SHP77 treated with DMSO at 0.1 percent for 48 hours (cell line): ENCODE data around the gene ACSM2B.
"Not testable (repeated sequence)": the region's sequence is repeated elsewhere in the genome, so short reads cannot be mapped to it uniquely, and the experiment has no call there.

Experiments
- DNase-seq: peaks from one replicate; lab custom pipeline; 2025; lab: John Stamatoyannopoulos, UW

ACSM2B gene

DNA sequence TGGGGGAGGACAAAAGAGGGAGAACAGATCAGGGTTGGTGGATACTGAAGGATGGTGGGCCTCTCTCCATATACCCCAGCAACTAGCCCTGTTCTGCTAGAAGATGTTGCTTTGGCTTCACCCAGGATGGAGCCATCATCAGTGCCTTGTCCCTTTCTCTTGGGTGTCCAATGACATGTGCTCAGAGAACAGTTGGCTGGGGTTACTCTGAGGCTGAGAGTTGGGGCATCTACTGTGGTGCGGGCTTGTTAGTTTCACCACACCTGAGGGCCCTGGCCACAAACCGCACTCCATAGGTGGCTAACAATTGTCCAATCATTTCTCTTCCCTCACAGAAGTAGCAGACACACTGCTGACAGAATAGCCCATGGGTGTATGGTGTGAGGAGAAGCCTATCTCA, 18.9 kb upstream of the ACSM2B start:
- not testable (repeated sequence) for DNase-seq

DNA sequence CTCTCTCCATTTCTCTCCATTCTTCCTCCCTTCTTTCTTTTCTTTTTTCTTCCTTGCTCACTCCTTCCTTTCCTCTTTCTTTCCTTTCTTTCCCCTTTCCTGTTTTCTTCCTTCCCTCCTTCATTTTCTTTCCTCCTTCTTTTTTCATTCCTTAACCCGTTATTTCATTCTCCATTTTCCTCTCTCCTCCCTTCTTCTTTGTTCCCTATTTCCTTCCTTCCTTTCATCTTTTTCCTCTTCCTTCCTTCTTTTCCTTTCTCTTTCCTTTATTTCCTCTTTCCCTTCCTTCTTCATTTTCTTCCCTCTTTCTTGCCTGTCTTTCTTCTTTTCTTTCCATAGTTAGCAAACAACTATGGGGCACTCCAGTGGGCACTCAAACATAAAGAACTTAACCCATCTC, 16.6 kb upstream of the ACSM2B start:
- DNase-seq: not testable (repeated sequence)

DNA sequence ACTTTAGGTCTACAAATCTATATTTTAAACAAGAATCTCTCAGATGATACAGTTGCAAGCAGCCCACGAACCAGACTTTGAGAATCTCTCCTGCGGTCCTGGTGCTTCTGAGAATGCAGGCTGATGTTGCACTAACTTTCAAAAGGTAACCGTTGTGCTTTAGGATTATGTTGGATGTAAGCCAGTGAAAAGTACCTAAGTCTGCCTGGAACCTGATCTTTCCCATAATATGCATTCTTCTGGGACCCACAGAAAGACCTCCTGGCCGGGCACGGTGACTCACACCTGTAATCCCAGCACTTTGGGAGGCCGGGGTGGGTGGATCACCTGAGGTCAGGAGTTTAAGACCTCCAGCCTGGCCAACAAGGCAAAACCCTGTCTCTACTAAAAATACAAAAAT, 13.3 kb upstream of the ACSM2B start:
- DNase-seq: not testable (repeated sequence)

DNA sequence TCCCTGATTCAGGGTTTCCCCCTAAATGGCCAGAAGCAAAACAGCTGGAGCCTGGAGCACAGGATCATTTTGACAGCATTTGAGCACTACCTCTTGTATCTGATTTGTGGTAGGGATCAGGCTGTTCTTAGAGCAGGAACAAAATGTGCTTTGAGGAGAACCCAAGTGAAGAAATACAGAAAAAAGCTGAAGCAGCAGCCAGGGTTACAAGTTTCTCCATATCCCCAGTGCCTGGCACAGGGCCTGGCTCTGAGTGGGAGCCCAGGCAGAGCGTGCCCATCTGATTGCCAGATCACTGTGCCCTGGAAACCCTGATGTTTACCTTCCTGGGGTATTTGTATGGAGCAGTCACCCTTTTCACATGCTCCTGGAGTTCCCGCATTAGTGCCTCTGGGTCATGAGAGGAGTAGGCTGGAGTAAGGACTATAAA, 11.5 kb upstream of the ACSM2B start:
- DNase-seq: not testable (repeated sequence)

DNA sequence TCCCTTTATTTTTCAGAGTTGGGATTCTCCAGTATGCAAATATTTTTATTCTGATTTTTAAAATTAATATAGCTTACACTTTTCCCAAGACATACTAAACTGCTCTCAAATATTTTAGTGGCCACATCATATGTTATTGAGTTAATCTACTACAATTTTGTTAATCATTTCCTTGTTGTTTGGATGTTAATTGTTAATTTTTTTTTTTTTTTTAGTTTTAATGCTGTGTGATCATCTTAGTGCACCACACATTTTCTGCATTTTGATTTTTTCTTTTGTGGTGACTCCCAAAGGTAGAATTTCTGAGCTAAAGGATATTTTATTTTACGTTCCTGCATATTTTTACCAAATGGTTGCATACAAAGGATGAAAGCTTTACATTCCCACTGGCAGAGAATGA, 10.5 kb upstream of the ACSM2B start:
- not testable (repeated sequence) for DNase-seq

DNA sequence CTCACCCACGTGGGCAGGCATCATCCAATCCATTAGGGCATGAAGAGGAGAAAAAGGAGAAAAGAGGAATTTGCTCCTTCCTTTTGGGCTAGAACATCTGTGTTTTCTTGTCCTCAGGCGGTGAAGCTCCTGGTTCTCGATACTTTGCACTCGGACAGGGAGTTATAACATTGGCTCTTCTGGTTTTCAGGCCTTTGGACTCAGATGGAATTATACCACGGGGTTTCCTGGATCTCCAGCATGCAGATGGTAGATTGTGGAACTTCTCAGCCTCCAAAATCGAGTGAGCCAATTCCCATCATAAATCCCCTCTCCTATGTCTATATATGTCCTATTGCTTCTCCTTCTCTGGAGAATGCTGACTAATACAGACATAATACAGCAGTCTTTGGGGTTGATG, 9.9 kb upstream of the ACSM2B start:
- not testable (repeated sequence) for DNase-seq

DNA sequence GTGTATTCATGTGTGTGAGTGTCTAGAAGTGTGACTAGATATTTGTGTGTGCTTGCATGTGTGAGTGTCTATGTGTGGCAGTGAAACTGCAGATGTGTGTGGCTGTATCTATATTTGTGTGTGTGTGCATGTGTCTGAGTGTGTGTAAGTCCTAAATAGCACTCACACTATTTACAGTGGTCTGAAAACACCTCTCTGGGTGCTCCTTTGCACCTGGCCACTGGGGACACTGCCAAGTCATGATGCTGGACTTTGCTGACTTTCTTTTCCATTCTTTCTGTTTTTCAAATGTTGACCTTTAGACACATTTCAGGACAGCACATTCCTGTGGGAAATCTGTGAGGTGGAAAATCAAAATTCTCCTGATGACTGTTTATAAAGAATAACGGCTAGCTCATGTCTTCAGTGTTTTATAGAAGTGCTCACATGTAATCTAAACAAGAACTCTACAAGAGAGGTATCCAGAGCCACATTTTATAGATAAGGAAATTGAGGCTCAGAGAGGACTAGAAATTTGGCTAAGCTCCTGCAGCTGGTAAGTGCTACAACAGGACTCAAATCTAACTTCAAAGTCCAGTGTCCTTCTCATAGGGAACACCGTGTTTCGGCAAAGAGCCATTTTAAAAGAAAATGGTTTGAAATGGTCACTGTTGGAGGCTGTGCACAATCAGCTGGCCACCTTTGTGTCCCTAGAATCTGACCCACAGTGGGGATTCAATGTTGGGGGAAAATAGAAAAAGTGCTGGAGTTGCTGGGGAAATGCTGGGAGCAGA, 4.5 kb upstream of the ACSM2B start:
- not testable (repeated sequence) for DNase-seq

DNA sequence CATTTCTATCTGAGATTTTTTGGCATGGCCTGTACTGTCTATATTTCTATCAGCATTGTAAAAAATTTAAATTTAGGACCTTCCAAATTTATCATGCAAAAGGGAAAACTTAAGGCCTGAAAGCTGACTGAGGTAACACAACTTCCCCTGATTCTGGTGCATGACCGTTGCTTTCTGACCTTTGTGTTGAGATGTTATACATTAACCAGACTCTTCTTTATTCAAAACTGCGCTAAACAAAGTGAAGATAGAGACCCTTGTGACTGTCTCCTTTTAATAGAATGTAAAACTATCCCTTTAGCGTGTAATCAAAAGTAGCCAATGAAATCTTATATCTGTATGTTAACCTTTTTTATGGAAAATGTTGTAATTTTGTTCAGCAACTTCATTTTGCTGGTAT, 1.9 kb upstream of the ACSM2B start:
- not testable (repeated sequence) for DNase-seq

DNA sequence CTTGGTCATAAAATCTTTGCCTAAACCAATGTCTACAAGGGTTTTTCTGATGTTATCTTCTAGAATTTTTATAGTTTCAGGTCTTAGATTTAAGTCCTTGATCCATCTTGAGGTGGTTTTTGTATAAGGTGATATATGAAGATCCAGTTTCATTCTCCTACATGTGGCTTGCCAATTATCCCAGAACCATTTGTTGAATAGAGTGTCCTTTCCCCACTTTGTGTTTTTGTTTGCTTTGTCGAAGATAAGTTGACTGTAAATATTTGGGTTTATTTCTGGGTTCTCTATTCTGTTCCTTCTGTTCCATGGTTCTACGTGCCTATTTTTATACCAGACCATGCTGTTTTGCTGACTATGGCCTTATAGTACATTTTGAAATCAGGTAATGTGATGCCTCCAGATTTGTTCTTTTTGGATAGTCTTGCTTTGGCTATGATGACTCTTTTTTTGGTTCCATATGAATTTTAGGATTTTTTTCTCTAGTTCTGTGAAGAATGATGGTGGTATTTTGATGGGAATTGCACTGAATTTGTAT, 7.0 kb downstream of the ACSM2B start:
- not testable (repeated sequence) for DNase-seq

DNA sequence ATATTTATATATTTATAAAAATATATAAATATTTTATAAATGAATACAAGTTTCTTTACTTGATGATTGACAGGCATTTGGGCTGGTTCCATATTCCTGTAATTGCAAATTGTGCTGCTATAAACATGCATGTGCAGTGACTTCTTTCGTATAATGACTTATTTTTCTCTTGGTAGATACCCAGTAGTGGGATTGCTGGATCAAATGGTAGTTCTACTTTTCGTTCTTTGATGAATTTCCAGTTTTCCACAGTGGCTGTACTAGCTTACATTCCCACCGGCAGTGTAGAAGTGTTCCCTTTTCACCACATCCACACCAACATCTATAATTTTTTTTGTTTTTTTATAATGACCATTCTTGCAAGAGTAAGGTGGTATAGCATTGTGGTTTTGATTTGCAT, 7.8 kb downstream of the ACSM2B start:
- no peak for DNase-seq

DNA sequence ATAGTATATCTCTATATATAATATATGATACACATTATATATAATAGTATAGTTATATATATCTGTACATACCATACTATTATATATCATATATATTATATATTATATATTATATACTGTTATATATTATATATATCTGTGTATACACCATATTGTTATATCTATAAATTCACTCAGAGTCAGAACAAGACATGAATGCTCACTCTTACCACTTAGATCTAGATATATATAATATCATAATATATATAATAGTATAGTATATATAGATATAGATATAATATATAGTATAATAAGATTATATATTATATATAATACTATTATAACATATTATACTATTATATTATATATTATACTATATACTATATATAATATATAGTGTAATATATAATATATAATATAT, 9.3 kb downstream of the ACSM2B start:
- no peak for DNase-seq

DNA sequence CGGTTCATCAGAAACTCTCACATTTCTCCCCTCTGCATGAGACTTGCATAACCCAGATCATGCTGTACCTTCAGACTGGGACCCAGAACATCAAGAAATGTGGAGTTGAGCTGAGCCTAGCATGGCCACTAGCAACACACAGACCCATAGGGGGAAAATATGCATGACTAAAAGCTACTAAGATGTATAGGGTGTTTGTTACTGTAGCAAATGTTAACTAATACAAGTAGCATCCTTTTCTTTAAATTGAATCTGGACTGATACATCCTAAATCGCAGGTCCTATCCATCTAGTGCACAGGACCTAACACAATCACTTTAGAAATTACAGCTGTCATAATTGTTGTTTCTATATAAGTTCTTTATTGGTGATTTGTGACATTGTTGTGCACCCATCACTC, 10.8 kb downstream of the ACSM2B start:
- not testable (repeated sequence) for DNase-seq

DNA sequence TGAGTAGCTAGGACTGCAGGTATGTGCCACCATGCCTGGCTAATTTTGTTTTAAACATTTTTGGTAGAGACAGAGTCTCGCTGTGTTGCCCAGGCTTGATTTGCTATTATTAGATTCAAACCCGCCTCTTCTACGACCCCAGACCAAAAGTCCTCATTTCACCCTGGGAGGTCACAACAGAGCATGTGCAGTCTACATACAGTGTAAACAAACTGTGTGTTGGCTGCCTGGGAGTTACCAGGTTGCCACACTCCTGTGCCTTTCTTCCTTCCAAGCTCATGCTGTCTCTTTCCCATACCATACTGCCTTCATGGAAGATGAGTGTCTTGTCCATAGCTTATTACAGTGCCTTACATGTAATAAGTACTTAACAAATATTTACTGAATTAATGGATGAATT, 11.9 kb downstream of the ACSM2B start:
- DNase-seq: not testable (repeated sequence)

DNA sequence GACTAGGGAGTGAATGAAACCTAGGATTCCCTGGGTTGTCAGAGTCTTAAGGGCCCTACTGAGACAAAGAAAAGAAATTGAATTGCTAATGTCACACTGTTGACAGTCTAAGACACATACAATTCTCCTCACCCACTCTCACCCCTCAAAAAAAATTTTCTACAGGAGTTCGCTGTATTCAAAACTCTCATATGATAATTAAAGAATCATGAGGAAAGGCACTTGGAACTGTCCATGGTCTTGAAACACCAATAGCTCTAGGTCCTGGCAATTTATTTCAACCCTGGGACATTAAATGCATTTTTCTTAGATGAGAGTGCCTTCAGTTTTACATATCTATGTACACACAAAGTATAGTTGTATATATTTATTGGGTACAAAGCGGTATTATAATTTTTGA, 20.5 kb downstream of the ACSM2B start:
- not testable (repeated sequence) for DNase-seq

DNA sequence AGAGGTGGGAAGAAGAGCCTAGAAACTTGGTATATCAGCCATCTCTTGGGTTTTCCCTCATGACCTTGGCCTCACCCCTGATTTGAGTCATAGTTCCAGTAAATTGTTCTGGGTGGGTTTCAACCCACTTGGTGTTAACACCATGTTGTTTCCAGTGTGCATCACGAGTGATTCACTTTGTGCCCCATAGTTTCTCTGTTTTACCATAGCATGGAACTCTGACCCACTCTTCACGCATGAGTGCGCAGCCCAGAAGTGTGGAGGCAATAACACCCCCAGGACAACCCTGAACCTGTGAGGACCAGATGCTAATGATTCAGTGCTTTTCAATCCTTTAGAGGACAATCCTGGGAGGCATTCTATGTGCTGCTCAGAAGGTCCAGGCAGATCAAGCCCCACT, 21.5 kb downstream of the ACSM2B start:
- DNase-seq: not testable (repeated sequence)

DNA sequence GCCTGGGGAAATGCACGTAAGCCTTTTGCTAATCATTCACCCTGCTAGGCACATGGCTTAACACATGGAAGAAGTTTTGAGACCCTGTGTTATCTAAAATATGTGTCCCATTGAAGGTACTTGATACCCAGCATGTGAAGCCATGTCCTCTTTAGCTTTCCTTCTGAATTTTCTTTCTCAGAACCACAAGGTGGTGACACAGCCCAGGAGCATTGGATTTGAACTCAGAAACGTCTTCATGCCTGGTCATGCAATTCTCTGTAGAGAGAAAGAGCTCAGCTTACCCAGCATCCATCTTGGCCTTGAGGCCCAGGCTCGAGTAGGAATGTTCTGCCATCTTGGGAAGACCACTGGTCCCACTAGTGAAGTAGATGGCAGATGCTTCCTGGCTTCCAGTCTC, 22.7 kb downstream of the ACSM2B start:
- not testable (repeated sequence) for DNase-seq

DNA sequence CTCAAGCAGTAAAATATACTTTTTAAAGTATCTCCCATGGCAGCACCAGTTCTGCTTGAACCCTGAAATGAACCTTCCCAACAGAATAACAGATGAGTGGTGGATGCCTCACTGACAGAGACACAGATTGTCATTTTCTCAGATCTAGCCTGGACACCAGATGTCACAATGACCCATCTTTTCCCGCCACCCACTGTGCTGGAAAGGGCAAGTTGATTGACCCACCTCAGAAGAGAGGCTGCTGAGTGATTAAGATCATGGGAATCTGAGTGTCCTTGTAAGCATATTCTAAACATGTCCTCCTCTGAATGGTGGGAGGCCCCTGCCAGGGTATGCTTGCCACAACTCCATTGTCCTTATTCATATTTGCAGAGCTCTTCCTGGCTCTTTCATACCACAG, 29.2 kb downstream of the ACSM2B start:
- DNase-seq: not testable (repeated sequence)

DNA sequence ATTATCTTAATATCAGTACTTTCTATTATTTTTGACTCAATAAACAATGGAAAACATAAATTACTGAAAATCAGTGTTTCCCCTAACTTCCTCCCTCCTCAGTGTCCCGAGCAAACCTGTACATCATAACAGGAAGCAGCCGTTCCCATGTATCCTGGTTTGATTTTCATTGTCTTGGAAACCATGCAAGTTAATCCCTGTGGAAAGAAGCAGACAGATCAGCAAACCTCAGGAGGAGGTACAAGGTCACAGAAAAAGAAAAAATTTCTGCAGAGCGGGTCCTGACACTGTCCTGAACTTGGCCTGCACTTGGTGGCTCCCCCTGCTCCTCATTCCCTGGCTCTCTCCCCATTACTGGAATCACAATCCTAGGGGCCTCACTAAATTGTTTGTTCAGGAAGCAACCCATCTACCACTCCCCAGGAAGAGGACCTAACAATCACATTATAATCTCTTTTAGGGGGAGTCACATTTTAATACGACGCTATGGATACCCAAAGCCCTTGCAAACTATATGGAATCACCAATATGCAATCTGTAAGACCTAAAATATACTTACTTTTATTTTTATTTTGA, 29.8 kb downstream of the ACSM2B start:
- not testable (repeated sequence) for DNase-seq

DNA sequence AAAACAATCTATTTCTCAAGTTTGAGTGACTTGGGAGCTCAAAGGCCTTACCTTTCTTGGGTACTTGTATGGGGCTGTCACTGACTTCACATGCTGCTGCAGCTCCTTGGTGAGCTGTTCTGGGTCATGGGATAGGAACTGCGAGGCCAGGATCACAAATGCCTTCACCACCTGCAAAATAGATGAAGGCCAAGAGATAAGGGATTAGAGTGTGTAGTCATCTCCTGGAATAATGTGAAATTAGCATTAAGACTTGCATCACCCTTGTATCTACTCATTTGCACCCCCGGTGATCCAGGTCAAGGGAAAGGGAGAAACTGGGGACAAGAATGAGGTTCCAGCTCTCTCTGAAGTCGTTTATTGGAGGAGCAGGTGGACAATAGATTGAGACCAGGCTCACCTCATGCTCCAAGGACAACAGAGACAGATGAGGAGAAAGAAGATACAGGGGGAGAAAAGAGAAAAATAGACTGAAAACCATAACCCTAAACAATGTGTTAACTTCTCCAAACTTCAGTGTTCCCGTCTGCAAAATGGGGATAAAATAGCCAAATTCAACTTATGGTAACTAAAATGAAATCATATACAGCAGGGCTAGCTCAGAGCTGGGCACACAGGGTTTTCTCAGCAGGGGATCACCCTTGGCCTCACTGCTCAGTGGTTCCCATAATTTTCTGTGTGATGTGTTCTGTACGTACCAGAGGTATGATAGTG, 35.4 kb downstream of the ACSM2B start:
- DNase-seq: not testable (repeated sequence)

DNA sequence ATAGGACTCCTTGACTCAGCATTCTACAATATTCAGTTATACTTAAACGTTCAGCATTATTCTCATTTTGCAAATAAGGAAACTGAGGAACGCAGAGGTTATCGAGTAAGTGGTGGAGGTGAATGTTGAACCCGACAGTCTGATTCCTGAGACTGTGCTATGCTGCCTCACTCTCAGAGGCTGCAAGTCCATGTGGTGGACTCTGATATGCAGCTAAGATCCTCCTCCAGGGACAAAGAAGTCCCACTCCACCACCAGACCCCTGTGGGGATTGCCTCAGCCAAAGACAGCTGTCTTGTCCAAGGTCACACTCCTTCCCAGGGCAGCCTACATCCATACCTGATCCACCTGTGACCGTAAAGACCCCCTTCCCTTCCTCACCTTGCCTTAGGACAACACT, 37.5 kb downstream of the ACSM2B start:
- no peak for DNase-seq

DNA sequence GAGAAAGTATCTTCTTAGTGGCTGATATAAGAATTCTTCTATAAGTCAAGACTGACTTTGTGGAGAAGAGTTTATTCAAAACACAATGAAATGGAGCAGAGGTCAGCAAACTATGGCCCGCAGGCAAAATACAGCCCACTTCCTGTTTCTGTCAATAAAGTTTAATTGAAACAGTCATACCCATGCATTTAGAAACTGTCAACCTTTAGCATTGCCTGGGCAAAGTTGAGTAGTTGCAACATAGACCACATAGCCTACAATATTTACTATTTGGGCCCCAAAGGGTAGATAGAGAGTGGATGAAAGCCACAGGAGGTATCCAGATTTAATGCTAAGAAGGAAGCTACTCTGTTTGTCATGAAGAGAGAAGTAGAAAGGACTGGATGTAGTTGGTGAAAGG, 38.0 kb downstream of the ACSM2B start:
- no peak for DNase-seq

DNA sequence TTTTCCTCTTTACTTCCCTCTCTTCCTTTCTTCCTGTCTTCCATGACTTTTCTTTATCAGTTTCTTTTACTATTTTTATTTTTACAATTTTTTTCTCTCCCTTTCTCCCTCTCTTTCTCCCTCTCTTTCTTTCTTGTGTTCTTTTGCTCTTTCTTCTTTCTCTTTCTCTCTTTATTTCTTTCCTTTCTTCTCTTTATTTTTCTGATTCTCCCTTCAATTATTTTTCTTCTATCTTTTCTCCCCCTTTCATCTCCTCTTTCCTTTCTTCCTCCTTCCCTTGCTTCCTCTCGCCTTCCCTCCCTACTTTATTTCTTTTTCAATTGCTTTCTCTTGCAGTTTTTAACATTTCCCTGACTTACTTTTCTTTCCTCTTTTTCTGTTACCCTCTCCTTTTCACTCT, 39.5 kb downstream of the ACSM2B start:
- DNase-seq: not testable (repeated sequence)

DNA sequence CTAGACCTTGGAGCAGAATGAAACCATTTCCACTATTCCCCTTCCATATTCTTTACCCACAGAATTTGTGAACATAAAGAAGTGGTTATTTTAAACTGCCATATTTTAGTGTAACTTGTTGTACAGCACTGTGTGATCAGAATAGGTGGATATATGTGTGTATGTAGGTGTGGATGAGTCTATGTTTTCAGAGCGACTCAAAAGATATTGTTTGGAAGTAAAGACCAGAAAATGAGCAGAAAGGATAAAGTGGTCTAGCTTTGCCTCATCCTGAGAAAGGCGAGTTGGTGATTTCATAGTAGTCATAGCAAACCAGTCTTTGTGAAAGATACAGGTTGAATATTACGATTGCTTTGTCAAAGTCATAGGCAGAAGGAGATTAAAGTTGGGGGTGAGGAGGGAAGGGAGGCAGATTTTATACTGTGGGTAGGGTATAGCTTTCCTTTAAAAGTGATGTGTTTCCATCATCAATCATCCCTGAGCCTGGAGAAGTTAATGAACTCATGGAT, 43.8 kb downstream of the ACSM2B start:
- not testable (repeated sequence) for DNase-seq
